DMS53 treated with DMSO at 0.1 percent for 48 hours (cell line): ENCODE results near the gene MARS1.
"Not testable (repeated sequence)": the region's sequence is repeated elsewhere in the genome, so short reads cannot be mapped to it uniquely, and the experiment has no call there.

Source experiments
- DNase-seq: peaks from one replicate; lab custom pipeline; 2025; ENCODE audit not compliant: unreplicated experiment; lab: John Stamatoyannopoulos, UW

The MARS1 gene

GRCh38 chr12:57489157-57489641 is 1.3 kb downstream of the MARS1 start:
- no peak for DNase-seq

GRCh38 chr12:57490126-57490525 is 2.3 kb downstream of the MARS1 start:
- no peak for DNase-seq

GRCh38 chr12:57491393-57492280 is 3.8 kb downstream of the MARS1 start:
- DNase-seq = no peak

GRCh38 chr12:57495051-57495701 is 7.3 kb downstream of the MARS1 start:
- not testable (repeated sequence) for DNase-seq

- DNase-seq = no peak
Observed at GRCh38 chr12:57496822-57497221, 9.0 kb downstream of the MARS1 start.

GRCh38 chr12:57497223-57498131 is 9.6 kb downstream of the MARS1 start:
- DNase-seq = no peak

- no peak for DNase-seq
Observed at GRCh38 chr12:57498132-57498502, 10.2 kb downstream of the MARS1 start.

- no peak for DNase-seq
Observed at GRCh38 chr12:57498571-57498970, 10.7 kb downstream of the MARS1 start.

- DNase-seq = no peak
Observed at GRCh38 chr12:57500213-57500612, 12.3 kb downstream of the MARS1 start.

GRCh38 chr12:57502311-57502969 is 14.6 kb downstream of the MARS1 start:
- not testable (repeated sequence) for DNase-seq

GRCh38 chr12:57506541-57506940 is 18.7 kb downstream of the MARS1 start:
- not testable (repeated sequence) for DNase-seq

- not testable (repeated sequence) for DNase-seq
Observed at GRCh38 chr12:57507796-57508195, 19.9 kb downstream of the MARS1 start.

GRCh38 chr12:57511161-57511560 is 23.3 kb downstream of the MARS1 start:
- DNase-seq = no peak

GRCh38 chr12:57511588-57512325 is 23.9 kb downstream of the MARS1 start:
- DNase-seq = no peak

- DNase-seq = no peak
Observed at GRCh38 chr12:57512665-57513064, 24.8 kb downstream of the MARS1 start.

- no peak for DNase-seq
Observed at GRCh38 chr12:57513266-57513665, 25.4 kb downstream of the MARS1 start.

- not testable (repeated sequence) for DNase-seq
Observed at GRCh38 chr12:57513677-57514076, 25.8 kb downstream of the MARS1 start.

- not testable (repeated sequence) for DNase-seq
Observed at GRCh38 chr12:57514246-57514645, 26.4 kb downstream of the MARS1 start.

GRCh38 chr12:57514720-57515407 is 27.0 kb downstream of the MARS1 start:
- no peak for DNase-seq
